Stimulated activated naive CD4-positive, alpha-beta T cell treated with Interleukin-2 at 50 U/mL for 16 hours (primary cell): ENCODE data around the gene RGS16.
A peak's percentile ranks its signal among the peaks of the same experiment; 100 is the strongest.
"Not testable (repeated sequence)": the region's sequence is repeated elsewhere in the genome, so short reads cannot be mapped to it uniquely, and the experiment has no call there.

Experiments used
- DNase-seq: peaks from one replicate; lab custom pipeline; 2025; lab: John Stamatoyannopoulos, UW

RGS16 gene

GRCh38 chr1:182604175-182605164 lies at the start of gene RGS16:
Gene RGS16, minus strand, starts transcription at chr1:182604389. Its CDS starts 130 bp downstream, at chr1:182604259.
- peak; percentile 93 for DNase-seq

GRCh38 chr1:182653986-182654385 lies 49.8 kb upstream of the RGS16 start:
- DNase-seq: no peak

- DNase-seq: no peak
Observed at GRCh38 chr1:182652933-182653332, 48.7 kb upstream of the RGS16 start.

GRCh38 chr1:182651339-182651724 lies 47.1 kb upstream of the RGS16 start:
- no peak for DNase-seq

- no peak for DNase-seq
Observed at GRCh38 chr1:182650678-182651338, 46.6 kb upstream of the RGS16 start.

- DNase-seq: no peak
Observed at GRCh38 chr1:182649041-182649440, 44.9 kb upstream of the RGS16 start.

GRCh38 chr1:182646739-182647138 lies 42.5 kb upstream of the RGS16 start:
- DNase-seq: no peak

GRCh38 chr1:182644886-182645285 lies 40.7 kb upstream of the RGS16 start:
- DNase-seq: no peak

- DNase-seq: no peak
Observed at GRCh38 chr1:182643699-182644098, 39.5 kb upstream of the RGS16 start.

- DNase-seq: no peak
Observed at GRCh38 chr1:182642461-182642860, 38.3 kb upstream of the RGS16 start.

- DNase-seq: no peak
Observed at GRCh38 chr1:182641561-182641960, 37.4 kb upstream of the RGS16 start.

GRCh38 chr1:182639330-182639729 lies 35.1 kb upstream of the RGS16 start:
- DNase-seq: no peak

GRCh38 chr1:182637769-182638168 lies 33.6 kb upstream of the RGS16 start:
- DNase-seq: no peak

GRCh38 chr1:182635871-182636270 lies 31.7 kb upstream of the RGS16 start:
- DNase-seq: no peak

GRCh38 chr1:182634306-182635072 lies 30.3 kb upstream of the RGS16 start:
- DNase-seq: no peak

- DNase-seq: no peak
Observed at GRCh38 chr1:182633657-182634281, 29.6 kb upstream of the RGS16 start.

- DNase-seq: no peak
Observed at GRCh38 chr1:182633031-182633430, 28.8 kb upstream of the RGS16 start.

GRCh38 chr1:182632441-182632857 lies 28.3 kb upstream of the RGS16 start:
- not testable (repeated sequence) for DNase-seq

- no peak for DNase-seq
Observed at GRCh38 chr1:182631954-182632353, 27.8 kb upstream of the RGS16 start.

- DNase-seq: no peak
Observed at GRCh38 chr1:182631053-182631677, 27.0 kb upstream of the RGS16 start.

GRCh38 chr1:182630586-182630985 lies 26.4 kb upstream of the RGS16 start:
- DNase-seq: no peak
